NCI-H2196 (cell line): ENCODE results near the gene ARHGEF4.
A peak's percentile ranks its signal among the peaks of the same experiment; 100 is the strongest.

Source experiments
- DNase-seq: peaks from one replicate; lab custom pipeline; 2025; ENCODE audit not compliant: unreplicated experiment; lab: John Stamatoyannopoulos, UW

The ARHGEF4 gene

GRCh38 chr2:130814931-130815680 is 21.6 kb upstream of the ARHGEF4 start:
- DNase-seq = no peak

DNA sequence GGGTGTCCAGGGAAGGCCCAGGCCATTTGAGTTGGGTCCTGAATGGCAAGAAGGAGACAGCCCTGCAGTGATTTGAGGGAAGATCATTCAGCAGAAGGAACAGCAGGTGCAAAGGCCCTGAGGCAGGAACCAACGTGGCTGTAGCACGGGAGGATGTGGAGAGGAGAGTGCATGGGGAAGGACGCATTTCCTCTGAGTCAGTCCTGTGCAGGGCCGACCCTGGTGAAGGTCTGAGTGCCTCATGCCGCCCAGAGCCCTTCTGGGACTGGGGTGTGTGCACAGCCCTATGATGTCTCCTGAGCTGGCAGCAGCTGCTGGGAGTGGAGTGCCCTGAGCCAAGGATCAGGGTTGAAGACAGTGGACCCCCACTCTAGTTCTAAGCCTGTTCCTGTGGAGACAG is 17.9 kb upstream of the ARHGEF4 start:
- DNase-seq = no peak

- no peak for DNase-seq
These were observed 17.5 kb upstream of the ARHGEF4 start for GRCh38 chr2:130819226-130819607.

DNA sequence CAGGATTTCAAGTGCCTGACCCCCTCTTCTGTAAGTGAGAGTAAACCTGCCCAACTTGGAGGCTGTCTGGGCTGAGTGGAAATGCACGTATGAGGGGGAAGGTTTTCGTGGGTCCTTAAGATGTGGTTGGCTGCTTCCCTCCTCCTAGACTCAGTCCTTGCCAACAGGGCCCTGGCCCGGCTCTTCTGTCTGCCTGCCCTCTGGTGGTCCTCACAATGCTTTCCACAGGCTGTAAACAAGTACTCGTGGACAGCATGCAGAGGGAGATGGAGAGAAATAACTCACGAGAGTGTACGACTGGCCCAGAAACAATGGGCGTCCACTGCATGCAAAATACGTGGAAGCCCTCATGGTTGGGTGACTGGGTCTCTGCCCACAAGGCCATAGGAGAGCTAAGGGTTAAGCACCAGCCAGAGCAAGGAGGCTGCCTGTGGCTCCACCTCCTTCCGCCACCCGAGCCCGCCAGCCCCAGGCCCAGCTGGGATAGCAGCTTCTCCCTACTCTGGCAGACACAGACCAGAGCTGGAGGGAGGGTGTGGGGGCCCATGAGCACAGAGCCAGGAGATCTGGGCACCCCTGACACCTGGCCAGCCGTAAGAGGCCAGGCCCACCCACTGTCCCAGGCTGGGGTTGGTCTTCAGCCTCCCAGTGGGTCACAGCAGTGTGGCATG is 17.0 kb upstream of the ARHGEF4 start:
- DNase-seq = no peak

- no peak for DNase-seq
These were observed 16.3 kb upstream of the ARHGEF4 start for GRCh38 chr2:130820279-130820861.

GRCh38 chr2:130821867-130822266 is 14.8 kb upstream of the ARHGEF4 start:
- no peak for DNase-seq

DNA sequence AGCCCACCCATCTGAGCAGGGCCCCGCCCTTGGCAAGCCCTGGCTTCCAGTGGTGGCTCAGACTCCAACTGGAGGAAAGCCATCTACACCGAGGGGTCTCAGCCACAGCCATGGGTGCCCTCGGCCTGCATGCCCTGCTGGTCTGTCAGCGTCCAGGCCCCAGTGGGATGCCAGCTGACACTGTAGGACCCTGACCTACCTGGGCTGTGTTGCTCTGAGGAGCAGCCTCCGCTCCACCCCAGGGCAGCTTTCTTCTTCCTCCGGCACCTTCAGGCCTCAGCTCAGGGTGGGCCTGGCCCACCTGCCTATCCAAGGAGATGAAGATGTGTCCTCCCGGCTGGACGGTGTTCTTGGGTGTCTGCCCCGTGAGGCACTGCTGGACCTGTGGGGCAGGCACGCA is 13.9 kb upstream of the ARHGEF4 start:
- DNase-seq = no peak

- no peak for DNase-seq
These were observed 13.4 kb upstream of the ARHGEF4 start for GRCh38 chr2:130823171-130823885.

GRCh38 chr2:130823886-130824491 is 12.7 kb upstream of the ARHGEF4 start:
- no peak for DNase-seq

DNA sequence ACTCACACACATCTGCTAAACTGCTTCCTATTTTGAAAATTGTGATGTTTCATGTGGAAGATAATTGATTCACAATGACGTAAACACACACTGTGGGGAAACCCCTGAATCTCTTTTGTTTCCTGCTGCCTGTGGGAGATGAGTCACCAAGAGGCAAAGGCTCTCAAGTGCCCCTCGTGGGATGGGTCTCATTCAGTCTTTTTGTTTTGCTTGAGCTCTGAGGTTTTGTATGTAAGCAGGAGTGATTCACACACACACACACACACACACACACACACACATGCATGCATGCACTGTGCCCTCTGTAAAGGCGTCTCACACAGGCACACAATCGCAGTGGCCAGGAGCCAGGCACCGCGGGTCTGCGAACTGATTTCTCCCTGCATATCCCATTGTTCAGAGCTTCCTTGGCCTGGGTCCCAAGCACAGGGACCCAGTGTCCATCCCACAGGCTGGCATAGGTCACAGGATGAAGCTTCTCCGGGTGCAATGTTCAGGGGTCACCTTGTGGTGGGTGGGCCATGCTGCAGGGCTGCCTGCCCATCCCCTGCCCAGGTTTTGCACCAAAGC is 12.1 kb upstream of the ARHGEF4 start:
- peak; percentile 51 for DNase-seq

DNA sequence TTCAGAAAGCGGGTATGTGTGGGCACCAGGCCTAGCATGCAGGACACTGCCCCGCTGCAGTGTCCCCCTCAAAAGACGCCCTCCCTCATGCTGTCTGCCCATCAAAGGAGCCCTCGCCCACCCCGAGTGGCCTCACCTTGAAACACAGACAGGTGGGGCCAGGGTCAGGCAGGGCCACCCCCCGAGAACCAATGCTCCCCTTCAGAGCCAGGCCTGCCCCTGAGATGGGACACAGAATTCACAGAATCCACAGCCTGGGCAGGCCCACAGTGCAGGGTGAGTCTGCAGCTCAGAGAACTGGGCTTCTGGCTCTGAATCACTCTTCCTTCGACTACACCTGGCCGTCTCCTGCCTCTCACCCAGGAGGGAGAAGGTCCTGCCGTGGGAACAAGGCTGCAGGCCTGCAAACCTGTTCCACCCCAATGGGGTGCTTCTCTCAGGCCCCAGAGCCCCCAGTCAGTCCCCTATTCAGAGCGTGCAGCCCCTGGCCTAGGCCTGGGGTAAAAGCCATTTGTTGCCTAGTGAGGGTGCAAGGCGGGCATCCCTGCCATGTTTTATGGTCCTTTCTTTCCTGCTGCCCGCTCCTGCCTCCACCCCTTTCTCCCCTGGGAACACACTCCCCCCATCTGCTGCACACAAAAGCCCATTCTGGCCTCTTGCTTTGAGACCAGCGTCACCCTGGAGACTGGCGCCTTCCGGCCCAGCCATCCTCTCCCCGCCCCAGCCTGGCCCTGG is 11.3 kb upstream of the ARHGEF4 start:
- no peak for DNase-seq

- no peak for DNase-seq
These were observed 10.8 kb upstream of the ARHGEF4 start for GRCh38 chr2:130825966-130826253.

- DNase-seq = no peak
These were observed 10.3 kb upstream of the ARHGEF4 start for GRCh38 chr2:130826419-130826818.

DNA sequence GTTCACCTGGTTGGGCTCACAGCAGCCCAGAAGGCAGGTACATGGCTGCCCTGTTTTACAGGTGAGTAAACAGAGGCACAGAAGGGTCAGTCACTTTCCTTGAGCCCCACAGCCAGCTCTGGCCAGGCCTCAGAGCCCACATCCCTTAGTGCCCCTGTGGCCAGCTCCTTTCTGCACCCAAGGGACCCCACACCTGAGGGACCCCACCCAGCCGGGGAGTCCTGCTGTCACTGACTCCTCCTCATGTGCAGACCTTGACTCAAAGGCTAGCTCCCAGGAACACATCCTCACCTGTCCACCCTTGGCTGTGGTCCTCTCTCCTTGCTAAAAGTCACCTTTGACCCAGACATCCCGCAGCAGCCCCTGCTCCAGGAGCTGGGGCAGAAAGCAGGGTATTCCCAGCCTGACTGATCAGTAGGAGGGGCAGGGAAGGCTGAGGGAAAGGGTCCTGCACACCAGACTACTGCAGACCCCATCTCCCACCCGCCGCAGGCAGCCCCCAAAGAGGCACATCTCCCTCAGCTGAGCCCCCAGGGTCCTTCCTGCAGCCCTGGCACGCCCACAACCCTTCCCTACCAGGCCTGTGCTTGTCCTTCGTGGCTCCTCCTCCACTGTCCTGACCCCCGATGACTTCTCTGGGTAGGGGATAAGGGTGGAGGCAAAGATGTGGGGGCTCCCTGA is 9.8 kb upstream of the ARHGEF4 start:
- DNase-seq = no peak

DNA sequence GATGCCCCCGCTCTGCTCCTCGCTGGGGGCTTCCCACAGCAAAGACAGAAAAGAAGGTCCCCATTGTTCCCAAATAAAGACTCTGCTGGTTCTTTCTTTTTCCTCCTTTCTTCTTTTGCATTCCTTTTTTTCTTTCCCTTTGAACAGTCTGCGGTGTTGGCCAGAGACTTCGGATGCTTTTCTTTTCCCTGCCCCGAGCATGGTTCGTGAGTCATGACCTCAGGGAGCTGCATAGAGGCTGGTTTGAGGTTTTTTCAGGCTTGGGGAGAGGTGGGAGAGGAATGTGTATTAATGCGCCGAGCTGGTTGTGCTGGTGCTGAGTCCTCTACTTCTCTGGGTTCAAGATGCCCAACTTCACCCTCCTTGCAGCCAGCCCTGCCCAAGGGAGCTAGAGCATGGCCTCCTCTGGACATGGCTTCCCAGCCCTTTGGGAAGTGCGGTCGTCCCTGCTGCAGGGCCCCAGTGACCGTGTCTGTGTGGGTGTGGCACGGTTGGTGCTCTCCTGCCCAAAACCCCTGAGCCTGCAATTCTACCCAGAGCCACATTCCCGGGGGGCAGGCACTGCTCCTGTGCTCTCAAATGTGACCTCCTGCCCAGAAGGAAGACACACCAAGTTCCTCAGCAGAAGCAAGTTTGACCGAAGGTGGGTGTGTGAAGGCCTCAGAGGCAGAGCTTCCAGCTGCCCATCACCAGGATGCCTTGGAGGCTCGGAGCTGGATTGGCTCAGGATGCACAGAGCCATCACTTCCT is 9.0 kb upstream of the ARHGEF4 start:
- no peak for DNase-seq

DNA sequence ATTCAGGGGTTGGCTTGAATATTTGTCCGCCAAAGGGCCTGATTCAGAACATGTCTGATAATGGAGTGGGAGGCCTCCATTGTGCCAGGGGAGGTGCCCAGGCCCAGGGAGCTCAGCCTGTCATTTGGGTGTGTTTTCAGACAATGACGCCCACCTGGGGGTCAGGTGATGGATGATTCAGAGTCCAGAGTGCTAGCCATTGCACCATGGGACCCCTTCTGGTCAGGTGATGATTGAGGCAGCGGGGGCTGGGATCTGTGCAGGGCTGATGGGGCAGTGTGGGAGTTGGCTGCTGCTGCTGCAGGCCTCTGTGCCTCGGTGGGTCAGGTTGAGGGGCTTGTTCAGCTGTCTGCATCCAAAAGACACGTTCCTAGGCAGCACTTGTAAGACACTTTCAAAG is 8.3 kb upstream of the ARHGEF4 start:
- no peak for DNase-seq

GRCh38 chr2:130829015-130829414 is 7.7 kb upstream of the ARHGEF4 start:
- DNase-seq = no peak

DNA sequence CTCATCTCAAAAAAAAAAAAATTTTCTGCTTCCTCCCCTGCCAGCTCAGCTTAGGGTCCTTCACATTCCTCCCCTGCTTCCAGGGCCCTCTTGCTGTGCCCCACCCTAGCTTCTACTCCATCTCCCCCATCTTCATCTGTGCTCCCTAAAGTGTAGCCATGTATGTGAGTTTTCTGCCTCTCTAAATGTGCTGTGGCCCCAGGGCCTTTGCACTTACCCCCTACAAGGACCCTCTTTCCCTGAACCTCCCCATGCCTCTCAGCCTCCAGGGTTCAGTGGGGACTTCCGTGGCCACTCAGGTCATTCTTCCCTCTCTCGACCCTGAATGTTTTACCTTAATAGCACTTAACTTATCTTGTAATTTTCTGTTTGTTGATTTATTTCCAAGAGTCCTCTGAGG is 6.2 kb upstream of the ARHGEF4 start:
- no peak for DNase-seq

GRCh38 chr2:130831356-130831755 is 5.4 kb upstream of the ARHGEF4 start:
- DNase-seq = no peak
